ENCODE results near the gene CEACAM6. TPM values are rescaled to one million over a fixed set of nuclear protein-coding genes. Genes with fewer than 3 reads are reported as not detected.

Gene CEACAM6
- total RNA-seq: 25.0 and 35.1 TPM in 2 replicates

DNA sequence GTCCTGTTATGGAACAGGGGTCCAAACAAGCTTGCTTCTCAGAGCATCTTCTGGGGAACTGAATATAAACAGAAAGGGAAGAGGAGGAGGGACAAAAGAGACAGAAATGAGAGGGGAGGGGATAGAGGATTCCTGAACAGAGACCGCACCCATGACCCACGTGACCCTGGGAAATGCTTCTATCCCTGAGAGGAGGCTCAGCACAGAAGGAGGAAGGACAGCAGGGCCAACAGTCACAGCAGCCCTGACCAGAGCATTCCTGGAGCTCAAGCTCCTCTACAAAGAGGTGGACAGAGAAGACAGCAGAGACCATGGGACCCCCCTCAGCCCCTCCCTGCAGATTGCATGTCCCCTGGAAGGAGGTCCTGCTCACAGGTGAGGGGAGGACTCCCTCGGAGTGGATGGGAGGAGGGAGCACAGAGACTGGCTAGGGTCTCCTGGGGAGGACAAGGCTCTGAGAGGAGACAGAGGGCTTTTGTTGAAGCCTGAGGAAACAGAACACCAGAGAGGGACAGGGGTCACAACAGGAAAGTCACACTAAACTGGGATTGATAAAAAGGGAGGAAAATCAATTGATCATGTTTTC is at the start of gene CEACAM6:
Gene CEACAM6 (plus strand): TSS at position 203 of the 586 bp plus-strand sequence. CDS start 109 bp downstream, at position 312.

GRCh38 chr19:41708481-41708880 is 46.8 kb upstream of the CEACAM6 start, which contains the start of gene CEACAM5:
TSS of gene CEACAM5 (plus strand) at chr19:41708626. CDS start at chr19:41708732, 106 bp downstream.

GRCh38 chr19:41796362-41796761 is 41.0 kb downstream of the CEACAM6 start, which contains the start of gene CEACAM3:
TSS of gene CEACAM3 (plus strand) at chr19:41796587. CDS start at chr19:41796678, 91 bp downstream.

Other genes starting within 250 kb of the CEACAM6 start
- not detected in 2 replicates for gene CEACAM21, start 179.4 kb upstream of the CEACAM6 start, total RNA-seq
- gene CEACAM4, start 128.5 kb upstream of the CEACAM6 start, total RNA-seq: not detected in 2 replicates
- gene CEACAM7, start 67.3 kb upstream of the CEACAM6 start, total RNA-seq: 0.71 TPM in 1 of 2 replicates, not detected in the other
- 9.5 and 24.6 TPM in 2 replicates for gene CEACAM5, start 46.9 kb upstream of the CEACAM6 start, total RNA-seq
- gene CEACAM3, start 41.1 kb downstream of the CEACAM6 start, total RNA-seq: not detected in 2 replicates
- not detected in 2 replicates for gene LYPD4, start 89.2 kb downstream of the CEACAM6 start, total RNA-seq
- gene DMRTC2, start 89.5 kb downstream of the CEACAM6 start, total RNA-seq: not detected in 2 replicates
- gene RPS19, start 104.7 kb downstream of the CEACAM6 start, total RNA-seq: 2,184 and 2,295 TPM in 2 replicates
- gene CD79A, start 121.7 kb downstream of the CEACAM6 start, total RNA-seq: not detected in 2 replicates
- gene ARHGEF1, start 127.7 kb downstream of the CEACAM6 start, total RNA-seq: 50.2 and 63.1 TPM in 2 replicates
- gene ERFL, start 172.9 kb downstream of the CEACAM6 start, total RNA-seq: 0.07 TPM in 1 of 2 replicates, not detected in the other
- gene RABAC1, start 203.8 kb downstream of the CEACAM6 start, total RNA-seq: 166 and 177 TPM in 2 replicates
- gene ATP1A3, start 238.7 kb downstream of the CEACAM6 start, total RNA-seq: 0.33 TPM in 1 of 2 replicates, not detected in the other

Data from airway epithelial cell (primary cell).